Activated CD8-positive, alpha-beta T cell treated with anti-CD3 and anti-CD28 coated beads for 36 hours (primary cell): ENCODE measurements around the gene CLEC5A. TPM values are rescaled to one million over a fixed set of nuclear protein-coding genes. Genes with fewer than 3 reads are reported as not detected.

Experiments used
- ATAC-seq: fragments of 200-7000 bp; cut with Tn5 transposase; one replicate; pipeline ENCODE4 v1.10.0; 2021; ENCODE audit warnings: mild to moderate bottlenecking, moderate library complexity
- CTCF ChIA-PET: fragments of 350-600 bp; sonication (Branson Sonifier 250); formaldehyde crosslinking; loops from one replicate; lab custom pipeline; 2021; ENCODE audit warnings: antibody characterized with exemption; lab: Charles Lee
- POLR2A ChIA-PET: fragments of 350-600 bp; sonication (Branson Sonifier 250); formaldehyde crosslinking; loops from one replicate; lab custom pipeline; 2021; ENCODE audit warnings: antibody characterized with exemption; lab: Charles Lee
- DNase-seq: peaks from one replicate; pipeline ENCODE4 v3.0.0-alpha.2; 2020
- H3K27ac Mint-ChIP-seq: one replicate; pipeline ENCODE4 v1.8.0; 2021; ENCODE audit warnings: mild to moderate bottlenecking, mixed read lengths
- H3K27me3 Mint-ChIP-seq: one replicate; pipeline ENCODE4 v1.8.0; 2021; ENCODE audit warnings: mixed read lengths
- H3K36me3 Mint-ChIP-seq: one replicate; pipeline ENCODE4 v1.8.0; 2021; ENCODE audit warnings: low read depth, mixed read lengths
- H3K4me1 Mint-ChIP-seq: one replicate; pipeline ENCODE4 v1.8.0; 2021; ENCODE audit warnings: low read depth, mixed read lengths
- H3K4me3 Mint-ChIP-seq: one replicate; pipeline ENCODE4 v1.8.0; 2021; ENCODE audit warnings: mild to moderate bottlenecking, moderate library complexity, mixed read lengths
- H3K9me3 Mint-ChIP-seq: one replicate; pipeline ENCODE4 v1.8.0; 2021; ENCODE audit warnings: mixed read lengths
- CTCF ChIP-seq: fragments of 200-600 bp; IDR thresholded peaks from one replicate; pipeline ENCODE4 v1.8.0; 2022; ENCODE audit warnings: antibody characterized with exemption, mild to moderate bottlenecking
- intact Hi-C: fragments of 100-400 bp; cut with micrococcal nuclease; formaldehyde crosslinking; loops from one replicate; pipeline ENCODE4 v1.10.0; 2022
- total RNA-seq, 2 experiments: library from RNA; stranded (reverse); gene quantifications; one replicate each; pipeline ENCODE4 v1.2.3, GENCODE V29; 2021

Gene CLEC5A
- total RNA-seq, 2 experiments from 2014 or later: not detected

- intact Hi-C loops: no loop called here
- no peak for TF ChIP-seq CTCF
- Mint-ChIP-seq H3K4me1 (no peaks in the 10 kb centered on the region), H3K36me3 (no peaks in the 10 kb centered on the region), H3K27me3 (no peaks in the 10 kb centered on the region), H3K27ac (no peak overlapping the region), H3K4me3 (no peak overlapping the region), H3K9me3 (no peaks in the 10 kb centered on the region)
- DNase-seq (no peak), ATAC-seq (no peak)
- ChIA-PET POLR2A (no interaction called here), CTCF (no interaction called here)
Observed at GRCh38 chr7:141960687-141961422, 14.1 kb upstream of the CLEC5A start.

GRCh38 chr7:141956084-141956483 is 9.3 kb upstream of the CLEC5A start:
- no peak overlapping the region for H3K4me3 Mint-ChIP-seq
- DNase-seq (no peak), ATAC-seq (no peak)
- no peak for TF ChIP-seq CTCF
- no peaks in the 10 kb centered on the region for H3K27me3 Mint-ChIP-seq
- intact Hi-C loops: no loop called here
- H3K27ac Mint-ChIP-seq: no peak overlapping the region
- no peaks in the 10 kb centered on the region for H3K9me3 Mint-ChIP-seq
- H3K4me1 Mint-ChIP-seq: no peaks in the 10 kb centered on the region
- ChIA-PET POLR2A (no interaction called here), CTCF (no interaction called here)
- no peaks in the 10 kb centered on the region for H3K36me3 Mint-ChIP-seq

GRCh38 chr7:141954334-141954733 is 7.6 kb upstream of the CLEC5A start:
- H3K4me3 Mint-ChIP-seq: no peak overlapping the region
- H3K27ac Mint-ChIP-seq: no peak overlapping the region
- intact Hi-C loops: no loop called here

GRCh38 chr7:141952461-141952860 is 5.7 kb upstream of the CLEC5A start:
- ChIA-PET CTCF (interaction anchor here (1.5 kb wide), 1 partner anchor 23 kb away, joined by 3 read pairs; no protein-coding TSS in a partner anchor), POLR2A (no interaction called here)
- Mint-ChIP-seq H3K4me3 (no peak overlapping the region), H3K4me1 (no peaks in the 10 kb centered on the region), H3K36me3 (no peaks in the 10 kb centered on the region), H3K27me3 (peaks cover 4% of the 10 kb centered on the region), H3K27ac (no peak overlapping the region), H3K9me3 (no peaks in the 10 kb centered on the region)
- no peak for TF ChIP-seq CTCF
- DNase-seq (no peak), ATAC-seq (no peak)
- intact Hi-C loops: no loop called here

More at GRCh38 chr7:141954334-141954733, 7.6 kb upstream of the CLEC5A start:
- DNase-seq (no peak), ATAC-seq (no peak)
- ChIA-PET CTCF (no interaction called here), POLR2A (no interaction called here)
- Mint-ChIP-seq H3K9me3 (no peaks in the 10 kb centered on the region), H3K36me3 (no peaks in the 10 kb centered on the region), H3K27me3 (peaks cover 4% of the 10 kb centered on the region), H3K4me1 (no peaks in the 10 kb centered on the region)
- TF ChIP-seq CTCF: no peak

- H3K9me3 Mint-ChIP-seq: no peaks in the 10 kb centered on the region
Observed at GRCh38 chr7:141950806-141951205, 4.0 kb upstream of the CLEC5A start.

More at GRCh38 chr7:141950806-141951205, 4.0 kb upstream of the CLEC5A start:
- POLR2A ChIA-PET: no interaction called here
- Mint-ChIP-seq H3K27ac (no peak overlapping the region), H3K4me1 (no peaks in the 10 kb centered on the region), H3K4me3 (no peak overlapping the region), H3K36me3 (no peaks in the 10 kb centered on the region), H3K27me3 (peaks cover 4% of the 10 kb centered on the region)
- intact Hi-C loops: no loop called here
- ATAC-seq: no peak
- TF ChIP-seq CTCF: no peak
- CTCF ChIA-PET: no interaction called here
- DNase-seq: no peak
